ENCODE results near the gene P2RY2. TPM values are rescaled to one million over a fixed set of nuclear protein-coding genes. Genes with fewer than 3 reads are reported as not detected.
"Not testable (repeated sequence)": the region's sequence is repeated elsewhere in the genome, so short reads cannot be mapped to it uniquely, and the experiment has no call there.

The P2RY2 gene
- total RNA-seq, 3 donors from 2014 or later: not detected

- no peak for ATAC-seq
Measured at GRCh38 chr11:73223998-73224730, 6.1 kb downstream of the P2RY2 start.

GRCh38 chr11:73225001-73225686 lies 7.1 kb downstream of the P2RY2 start:
- ATAC-seq: no peak

More at GRCh38 chr11:73223998-73224730, 6.1 kb downstream of the P2RY2 start:
- DNase-seq: no peak
- peaks cover 22% of the 10 kb centered on the region for H3K27me3 Mint-ChIP-seq (ENCODE audit: low read depth)
- H3K4me3 Mint-ChIP-seq: no peak overlapping the region
- H3K4me1 Mint-ChIP-seq (ENCODE audit: low read depth): peaks cover under 1% of the 10 kb centered on the region
- H3K36me3 Mint-ChIP-seq (ENCODE audit: insufficient read depth): no peaks in the 10 kb centered on the region
- H3K9me3 Mint-ChIP-seq: no peaks in the 10 kb centered on the region

GRCh38 chr11:73225851-73226250 lies 7.8 kb downstream of the P2RY2 start:
- H3K4me3 Mint-ChIP-seq: no peak overlapping the region
- DNase-seq (no peak), ATAC-seq (no peak)
- no peaks in the 10 kb centered on the region for H3K36me3 Mint-ChIP-seq (ENCODE audit: insufficient read depth)
- H3K4me1 Mint-ChIP-seq (ENCODE audit: low read depth): no peaks in the 10 kb centered on the region
- H3K9me3 Mint-ChIP-seq: no peaks in the 10 kb centered on the region
- peaks cover 7% of the 10 kb centered on the region for H3K27me3 Mint-ChIP-seq (ENCODE audit: low read depth)

More at GRCh38 chr11:73225001-73225686, 7.1 kb downstream of the P2RY2 start:
- Mint-ChIP-seq H3K36me3 (ENCODE audit: insufficient read depth) (no peaks in the 10 kb centered on the region), H3K27me3 (ENCODE audit: low read depth) (peaks cover 13% of the 10 kb centered on the region), H3K4me1 (ENCODE audit: low read depth) (no peaks in the 10 kb centered on the region), H3K9me3 (no peaks in the 10 kb centered on the region), H3K4me3 (no peak overlapping the region)
- DNase-seq: no peak

GRCh38 chr11:73226297-73227006 lies 8.4 kb downstream of the P2RY2 start:
- H3K36me3 Mint-ChIP-seq (ENCODE audit: insufficient read depth): no peaks in the 10 kb centered on the region
- peaks cover 6% of the 10 kb centered on the region for H3K27me3 Mint-ChIP-seq (ENCODE audit: low read depth)
- H3K9me3 Mint-ChIP-seq: no peaks in the 10 kb centered on the region
- H3K4me3 Mint-ChIP-seq: no peak overlapping the region
- no peak for ATAC-seq
- DNase-seq: no peak
- no peaks in the 10 kb centered on the region for H3K4me1 Mint-ChIP-seq (ENCODE audit: low read depth)

GRCh38 chr11:73227571-73228211 lies 9.6 kb downstream of the P2RY2 start:
- H3K27me3 Mint-ChIP-seq (ENCODE audit: low read depth): peaks cover 6% of the 10 kb centered on the region
- no peak for ATAC-seq

GRCh38 chr11:73228268-73229134 lies 10.4 kb downstream of the P2RY2 start:
- Mint-ChIP-seq H3K27me3 (ENCODE audit: low read depth) (peaks cover 4% of the 10 kb centered on the region), H3K9me3 (no peaks in the 10 kb centered on the region), H3K36me3 (ENCODE audit: insufficient read depth) (no peaks in the 10 kb centered on the region), H3K4me1 (ENCODE audit: low read depth) (no peaks in the 10 kb centered on the region), H3K4me3 (no peak overlapping the region)
- ATAC-seq (no peak), DNase-seq (no peak)

More at GRCh38 chr11:73227571-73228211, 9.6 kb downstream of the P2RY2 start:
- H3K4me3 Mint-ChIP-seq: no peak overlapping the region
- H3K9me3 Mint-ChIP-seq: no peaks in the 10 kb centered on the region
- DNase-seq: no peak
- H3K36me3 Mint-ChIP-seq (ENCODE audit: insufficient read depth): no peaks in the 10 kb centered on the region
- H3K4me1 Mint-ChIP-seq (ENCODE audit: low read depth): no peaks in the 10 kb centered on the region

DNA sequence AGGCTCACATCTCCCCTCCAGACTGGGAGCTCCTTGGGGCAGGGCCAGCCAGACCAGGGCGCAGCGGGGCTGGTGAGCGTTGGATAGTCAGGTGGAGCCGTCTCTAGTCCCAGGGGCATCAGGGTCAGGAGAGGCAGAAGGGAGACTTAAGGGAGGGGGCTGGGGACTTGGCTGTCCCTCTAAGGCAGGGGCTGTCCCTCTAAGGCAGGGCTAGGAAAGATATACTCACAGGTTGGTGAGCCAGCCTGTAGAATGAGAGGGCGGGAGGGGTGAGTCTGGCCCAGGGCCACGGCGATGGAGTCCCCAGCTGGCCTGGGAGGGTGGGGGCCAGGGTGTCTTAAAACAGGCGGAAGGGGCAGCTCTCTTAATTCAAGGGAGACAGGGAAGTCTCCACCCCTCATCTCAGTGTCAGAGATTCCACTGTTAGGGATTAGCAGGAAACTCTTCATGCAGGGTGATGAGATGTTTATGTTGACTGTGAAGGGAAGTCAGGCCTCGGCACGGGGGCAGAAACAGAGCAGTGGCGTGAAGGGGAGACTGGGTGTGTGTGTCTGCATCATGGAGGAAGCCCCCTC lies 11.3 kb downstream of the P2RY2 start:
- Mint-ChIP-seq H3K36me3 (ENCODE audit: insufficient read depth) (no peaks in the 10 kb centered on the region), H3K4me1 (ENCODE audit: low read depth) (no peaks in the 10 kb centered on the region), H3K27me3 (ENCODE audit: low read depth) (peaks cover 4% of the 10 kb centered on the region), H3K9me3 (no peaks in the 10 kb centered on the region), H3K4me3 (no peak overlapping the region)
- no peak for ATAC-seq
- no peak for DNase-seq

DNA sequence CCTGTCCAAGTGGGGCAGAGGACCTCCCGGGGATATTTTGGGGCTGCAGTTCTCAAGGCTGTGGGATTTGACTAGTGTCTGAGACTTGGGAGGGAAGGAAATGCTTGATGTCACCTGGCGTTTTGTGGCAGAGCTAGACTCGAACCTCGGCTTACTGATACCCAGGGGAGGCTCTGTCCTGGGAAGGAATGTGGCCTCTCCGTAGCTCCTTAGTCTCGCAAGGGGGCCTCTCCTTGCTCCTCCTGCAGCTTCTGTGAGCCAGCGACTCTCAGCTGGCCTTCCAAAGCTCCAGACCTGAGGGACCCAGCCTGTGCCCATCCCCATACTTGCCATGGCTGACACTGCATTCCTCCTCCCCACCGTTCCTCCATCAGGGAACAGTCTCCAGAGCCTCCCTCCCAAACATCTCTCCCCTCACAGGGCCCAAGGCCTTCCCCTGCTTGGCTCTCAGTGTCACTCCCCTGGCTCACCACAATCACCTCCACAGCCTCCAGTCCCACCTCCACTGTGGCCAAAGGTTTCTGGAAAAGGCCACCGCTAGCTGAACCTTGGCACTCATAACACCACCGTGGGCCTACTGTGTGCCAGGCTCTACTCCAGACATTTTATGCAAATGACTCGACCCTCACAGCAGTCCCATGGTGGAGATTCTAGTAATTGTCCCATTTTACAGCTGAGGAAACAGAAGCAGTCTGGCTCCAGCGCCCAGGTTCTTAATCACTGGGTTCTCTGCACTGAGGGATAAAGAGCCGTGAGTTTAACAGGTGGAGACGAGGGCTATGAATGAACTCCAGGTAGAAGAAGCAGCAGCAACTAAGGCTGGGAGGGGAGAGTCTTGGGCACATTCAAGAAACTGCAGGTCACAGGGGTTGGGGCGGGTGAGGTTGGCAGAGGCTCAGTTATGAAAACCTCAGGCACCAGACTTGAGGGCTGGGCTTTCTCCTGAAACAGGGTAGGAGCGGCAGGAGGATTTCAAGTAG lies 12.1 kb downstream of the P2RY2 start:
- Mint-ChIP-seq H3K27me3 (ENCODE audit: low read depth) (no peaks in the 10 kb centered on the region), H3K4me1 (ENCODE audit: low read depth) (no peaks in the 10 kb centered on the region), H3K36me3 (ENCODE audit: insufficient read depth) (no peaks in the 10 kb centered on the region), H3K9me3 (no peaks in the 10 kb centered on the region), H3K4me3 (no peak overlapping the region)
- no peak for ATAC-seq
- DNase-seq: no peak

DNA sequence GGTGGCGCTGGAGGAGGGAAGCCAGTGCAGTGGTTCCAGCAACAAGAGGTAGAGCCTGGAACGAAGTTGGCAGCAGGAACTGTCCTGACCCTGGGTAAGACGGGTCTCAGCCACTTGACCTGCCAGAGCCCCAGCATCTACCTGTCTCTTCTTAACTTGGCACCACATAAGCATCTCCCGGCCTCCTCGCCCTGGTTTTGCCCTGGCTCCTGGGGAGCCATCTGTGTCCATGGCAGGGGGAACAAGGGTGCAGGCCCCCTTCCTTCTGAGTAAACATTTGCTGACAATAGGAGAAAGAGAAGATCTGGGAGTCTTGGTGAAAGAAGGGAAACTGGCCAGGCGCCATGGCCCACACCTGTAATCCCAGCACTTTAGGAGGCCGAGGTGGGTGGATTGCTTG lies 12.8 kb downstream of the P2RY2 start:
- no peaks in the 10 kb centered on the region for H3K36me3 Mint-ChIP-seq (ENCODE audit: insufficient read depth)

DNA sequence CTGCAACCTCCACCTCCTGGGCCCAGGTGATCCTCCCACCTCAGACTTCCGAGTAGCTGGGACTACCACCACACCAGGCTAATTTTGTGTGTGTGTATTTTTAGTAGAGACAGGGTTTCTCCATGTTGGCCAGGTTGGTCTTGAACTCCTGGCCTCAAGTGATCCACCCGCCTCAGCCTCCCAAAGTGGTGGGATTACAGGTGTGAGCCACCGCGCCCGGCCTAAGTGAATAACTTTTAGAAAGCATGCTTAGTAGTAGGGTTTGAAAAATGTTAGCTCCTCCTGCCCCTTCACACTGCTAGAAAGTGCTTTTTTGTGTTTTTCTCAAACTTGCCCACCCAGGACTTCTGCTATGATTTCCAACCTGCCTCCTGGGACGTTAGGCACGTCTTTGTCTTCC lies 14.4 kb downstream of the P2RY2 start:
- DNase-seq; ATAC-seq; H3K4me1 Mint-ChIP-seq (ENCODE audit: low read depth); H3K36me3 Mint-ChIP-seq (ENCODE audit: insufficient read depth); H3K27me3 Mint-ChIP-seq (ENCODE audit: low read depth); H3K4me3 Mint-ChIP-seq; H3K9me3 Mint-ChIP-seq: not testable (repeated sequence)

More for the DNA sequence above, 12.8 kb downstream of the P2RY2 start:
- Mint-ChIP-seq H3K4me1 (ENCODE audit: low read depth) (no peaks in the 10 kb centered on the region), H3K4me3 (no peak overlapping the region), H3K9me3 (no peaks in the 10 kb centered on the region), H3K27me3 (ENCODE audit: low read depth) (no peaks in the 10 kb centered on the region)
- ATAC-seq: no peak
- no peak for DNase-seq

DNA sequence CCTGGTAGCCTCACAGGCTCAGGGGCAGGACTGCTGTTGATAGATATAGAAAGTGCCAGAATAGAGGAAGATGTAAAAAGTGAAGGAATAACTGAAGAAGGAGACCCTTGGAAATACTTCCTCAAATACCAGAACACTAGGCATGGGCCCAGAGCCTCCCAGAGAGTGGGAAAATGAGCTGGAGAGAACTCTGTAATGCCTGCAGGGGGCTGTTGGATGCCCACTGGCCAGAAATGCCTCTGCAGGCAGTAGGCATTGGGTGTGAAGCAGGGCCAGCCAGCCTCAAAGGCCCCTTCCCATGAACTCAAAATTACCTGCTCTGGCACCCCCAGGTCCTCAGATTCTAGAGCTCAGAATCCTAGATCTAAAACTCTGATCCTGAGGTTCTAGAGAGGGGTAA lies 15.1 kb downstream of the P2RY2 start:
- no peaks in the 10 kb centered on the region for H3K9me3 Mint-ChIP-seq
- ATAC-seq: no peak

GRCh38 chr11:73233692-73234470 lies 15.8 kb downstream of the P2RY2 start:
- no peaks in the 10 kb centered on the region for H3K36me3 Mint-ChIP-seq (ENCODE audit: insufficient read depth)
- H3K9me3 Mint-ChIP-seq: no peaks in the 10 kb centered on the region
- H3K4me1 Mint-ChIP-seq (ENCODE audit: low read depth): no peaks in the 10 kb centered on the region
- ATAC-seq (no peak), DNase-seq (no peak)
- H3K4me3 Mint-ChIP-seq: no peak overlapping the region
- H3K27me3 Mint-ChIP-seq (ENCODE audit: low read depth): no peaks in the 10 kb centered on the region

More for the DNA sequence above, 15.1 kb downstream of the P2RY2 start:
- Mint-ChIP-seq H3K36me3 (ENCODE audit: insufficient read depth) (no peaks in the 10 kb centered on the region), H3K4me3 (no peak overlapping the region), H3K27me3 (ENCODE audit: low read depth) (no peaks in the 10 kb centered on the region), H3K4me1 (ENCODE audit: low read depth) (no peaks in the 10 kb centered on the region)
- no peak for DNase-seq

All from activated T-cell treated with anti-CD3 and anti-CD28 coated beads, Interleukin-2, amount 50 U/mL, for 4 hours (primary cell).